Breast epithelium (tissue), 4 donors: ENCODE data around the gene NNMT. TPM values are rescaled to one million over a fixed set of nuclear protein-coding genes. Genes with fewer than 3 reads are reported as not detected.

Experiments
- DNase-seq, 2 donors: peaks; one replicate each; pipeline ENCODE4 v3.0.0-alpha.2; 2019; ENCODE audit warnings: low spot score in 2 of 2
- H3K27ac ChIP-seq, 2 donors: fragments of 200-600 bp; sonication (generic) in 1 of 2; one replicate each; pipeline ENCODE4 v1.5.1; 2016 to 2019; ENCODE audit warnings: mild to moderate bottlenecking in 1 of 2
- H3K27me3 ChIP-seq, 2 donors: fragments of 200-600 bp; sonication (generic) in 1 of 2; one replicate each; pipeline versions ENCODE4 v1.5.1 to v1.6.0; 2017 to 2019; ENCODE audit warnings: control low read depth in 1 of 2, mild to moderate bottlenecking in 1 of 2
- H3K36me3 ChIP-seq: fragments of 200-600 bp; one replicate; pipeline ENCODE4 v1.5.1; 2019
- H3K4me1 ChIP-seq, 2 donors: fragments of 200-600 bp; sonication (generic); one replicate each; pipeline ENCODE4 v1.5.1; 2016 to 2019; ENCODE audit warnings: control low read depth in 1 of 2
- H3K4me3 ChIP-seq, 3 donors: fragments of 200-600 bp; sonication (generic); 1 replicate in 2 of 3; 2 replicates in 1 of 3; pipeline ENCODE4 v1.5.1; 2016 to 2019; ENCODE audit warnings: mild to moderate bottlenecking in 3 of 3, moderate library complexity in 2 of 3
- H3K9me3 ChIP-seq, 2 donors: fragments of 200-600 bp; sonication (generic) in 1 of 2; one replicate each; pipeline ENCODE4 v1.5.1; 2016 to 2019; ENCODE audit warnings: control low read depth in 1 of 2
- CTCF ChIP-seq, 3 donors: fragments of 450-650 bp; IDR thresholded peaks; one replicate each; pipeline ENCODE4 v1.5.1; 2016 to 2017; ENCODE audit warnings: antibody characterized with exemption in 3 of 3, mild to moderate bottlenecking in 3 of 3, moderate library complexity in 3 of 3
- POLR2A ChIP-seq: fragments of 450-650 bp; IDR thresholded peaks from one replicate; pipeline ENCODE4 v1.6.1; 2016; ENCODE audit warnings: antibody characterized with exemption, mild to moderate bottlenecking, moderate library complexity
- POLR2AphosphoS5 ChIP-seq, 3 donors: sonication (generic); formaldehyde crosslinking; IDR thresholded peaks; one replicate each; pipeline ENCODE4 v1.6.1; 2017; ENCODE audit warnings: antibody characterized with exemption in 3 of 3
- intact Hi-C: fragments of 100-400 bp; cut with DNase I; formaldehyde crosslinking; loops from one replicate; pipeline ENCODE4 v1.15.1; 2023; ENCODE audit warnings: low total_unique reads
- total RNA-seq, 3 donors: library from RNA; depleted of rRNA; stranded (reverse); fragments of >200 nt; gene quantifications; one replicate each; pipeline ENCODE4 v1.1.0, GENCODE V29; 2016

The NNMT gene
- total RNA-seq, 3 donors from 2014 or later, result 987 to 2,750 (median 1,078) TPM

GRCh38 chr11:114262681-114263512, 33.3 kb upstream of the NNMT start:
- TF ChIP-seq POLR2A (no peak), POLR2AphosphoS5 (IDR thresholded peaks at IDR 0.05) (peak in 1 of 3 donors; percentile 12), CTCF (IDR thresholded peaks at IDR 0.05) (peak; percentile 30 to 57 (median 56))

GRCh38 chr11:114263513-114264170, 32.6 kb upstream of the NNMT start:
- H3K4me3 ChIP-seq, result no peak overlapping the region
- no peak overlapping the region for H3K27ac ChIP-seq
- H3K36me3 ChIP-seq, result no peaks in the 10 kb centered on the region
- no peaks in the 10 kb centered on the region for H3K9me3 ChIP-seq
- DNase-seq, result no peak
- H3K4me1 ChIP-seq, result no peaks in the 10 kb centered on the region
- intact Hi-C loops, result no loop called here
- TF ChIP-seq CTCF (IDR thresholded peaks at IDR 0.05) (no peak), POLR2AphosphoS5 (IDR thresholded peaks at IDR 0.05) (no peak), POLR2A (no peak)
- no peaks in the 10 kb centered on the region for H3K27me3 ChIP-seq

More at GRCh38 chr11:114262681-114263512, 33.3 kb upstream of the NNMT start:
- intact Hi-C loops, result no loop called here
- Histone ChIP-seq H3K4me1 (no peaks in the 10 kb centered on the region), H3K27ac (no peak overlapping the region), H3K9me3 (no peaks in the 10 kb centered on the region), H3K4me3 (no peak overlapping the region), H3K36me3 (no peaks in the 10 kb centered on the region), H3K27me3 (no peaks in the 10 kb centered on the region)
- DNase-seq, result no peak

- DNase-seq, result no peak
- Histone ChIP-seq H3K36me3 (no peaks in the 10 kb centered on the region), H3K27me3 (no peaks in the 10 kb centered on the region), H3K9me3 (no peaks in the 10 kb centered on the region), H3K4me1 (no peaks in the 10 kb centered on the region), H3K27ac (no peak overlapping the region), H3K4me3 (no peak overlapping the region)
- intact Hi-C loops, result no loop called here
- TF ChIP-seq POLR2A, result no peak
- no peak for TF ChIP-seq POLR2AphosphoS5 (IDR thresholded peaks at IDR 0.05)
- no peak for TF ChIP-seq CTCF (IDR thresholded peaks at IDR 0.05)
Measured at GRCh38 chr11:114264381-114264780, 31.8 kb upstream of the NNMT start.

- intact Hi-C loops, result no loop called here
- Histone ChIP-seq H3K4me1 (no peaks in the 10 kb centered on the region), H3K36me3 (no peaks in the 10 kb centered on the region), H3K27ac (no peak overlapping the region), H3K27me3 (no peaks in the 10 kb centered on the region), H3K4me3 (no peak overlapping the region), H3K9me3 (no peaks in the 10 kb centered on the region)
- DNase-seq, result no peak
- no peak for TF ChIP-seq POLR2A
- TF ChIP-seq CTCF (IDR thresholded peaks at IDR 0.05), result no peak
- TF ChIP-seq POLR2AphosphoS5 (IDR thresholded peaks at IDR 0.05), result no peak
Measured at GRCh38 chr11:114265122-114265878, 30.9 kb upstream of the NNMT start.
